OCI-LY1 (cell line): ENCODE results near the gene NPAS4.

Source experiments
- EZH2 ChIP-seq: fragments of 200-600 bp; sonication (generic), shearing (Covaris generic); IDR thresholded peaks from 2 replicates; pipeline ENCODE4 v1.8.0; 2017; ENCODE audit warnings: borderline replicate concordance, mixed run types, mild to moderate bottlenecking, antibody characterized with exemption, low read length, moderate library complexity, mixed read lengths
- TF ChIP-seq, protein P1 (sequence below): fragments of 200-600 bp; sonication (generic), shearing (Covaris generic); IDR thresholded peaks from 2 replicates; pipeline ENCODE4 v1.5.1; 2017; ENCODE audit warnings: mild to moderate bottlenecking, antibody characterized with exemption, low read length, moderate library complexity, mixed read lengths

DNA sequence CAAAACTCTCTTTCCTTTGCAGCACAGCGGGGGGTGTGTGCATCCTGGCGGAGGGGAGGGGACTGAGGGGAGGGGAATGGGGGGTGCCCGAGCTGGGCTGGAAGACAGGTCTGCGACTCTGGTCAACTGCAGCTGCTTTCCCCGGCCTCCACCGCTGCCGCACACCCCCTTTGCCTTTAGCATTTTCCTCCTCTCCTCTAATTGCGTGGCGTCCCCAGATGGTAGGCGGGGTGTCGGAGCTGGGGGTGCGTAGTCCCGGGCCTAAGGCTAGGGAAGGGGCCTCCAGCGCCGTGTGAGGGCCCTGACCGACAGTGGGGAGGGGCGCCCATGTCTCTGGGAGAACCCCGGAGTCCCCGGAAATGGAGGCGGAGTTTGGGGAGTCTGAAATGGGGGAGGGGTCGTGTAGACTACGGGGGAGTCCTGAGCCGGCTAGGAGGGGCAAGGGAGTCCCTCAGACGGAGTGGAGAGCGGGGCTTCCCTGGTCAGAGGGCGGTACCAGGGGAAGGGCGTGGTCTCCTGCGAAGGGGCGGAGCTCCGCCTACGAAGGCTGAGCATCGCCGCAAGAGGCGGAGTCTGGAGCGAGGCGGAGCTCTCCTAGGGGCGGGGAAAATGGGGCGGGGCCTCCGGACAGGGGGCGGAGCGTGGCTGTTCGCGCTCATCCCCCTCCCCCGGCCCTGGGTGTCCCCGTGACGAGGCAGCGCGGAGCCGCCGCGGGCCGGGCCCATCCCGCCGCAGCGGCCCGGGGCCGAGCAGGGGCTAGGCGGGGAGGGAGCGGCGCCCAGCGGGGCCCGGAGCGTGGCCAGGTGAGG, 45.6 kb downstream of the NPAS4 start, which contains the start of gene PELI3:
- TF ChIP-seq, protein P1, sequence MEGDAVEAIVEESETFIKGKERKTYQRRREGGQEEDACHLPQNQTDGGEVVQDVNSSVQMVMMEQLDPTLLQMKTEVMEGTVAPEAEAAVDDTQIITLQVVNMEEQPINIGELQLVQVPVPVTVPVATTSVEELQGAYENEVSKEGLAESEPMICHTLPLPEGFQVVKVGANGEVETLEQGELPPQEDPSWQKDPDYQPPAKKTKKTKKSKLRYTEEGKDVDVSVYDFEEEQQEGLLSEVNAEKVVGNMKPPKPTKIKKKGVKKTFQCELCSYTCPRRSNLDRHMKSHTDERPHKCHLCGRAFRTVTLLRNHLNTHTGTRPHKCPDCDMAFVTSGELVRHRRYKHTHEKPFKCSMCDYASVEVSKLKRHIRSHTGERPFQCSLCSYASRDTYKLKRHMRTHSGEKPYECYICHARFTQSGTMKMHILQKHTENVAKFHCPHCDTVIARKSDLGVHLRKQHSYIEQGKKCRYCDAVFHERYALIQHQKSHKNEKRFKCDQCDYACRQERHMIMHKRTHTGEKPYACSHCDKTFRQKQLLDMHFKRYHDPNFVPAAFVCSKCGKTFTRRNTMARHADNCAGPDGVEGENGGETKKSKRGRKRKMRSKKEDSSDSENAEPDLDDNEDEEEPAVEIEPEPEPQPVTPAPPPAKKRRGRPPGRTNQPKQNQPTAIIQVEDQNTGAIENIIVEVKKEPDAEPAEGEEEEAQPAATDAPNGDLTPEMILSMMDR, result no peak
- TF ChIP-seq EZH2, result no peak
